ENCODE data around the gene LRFN2.

LRFN2 gene

DNA sequence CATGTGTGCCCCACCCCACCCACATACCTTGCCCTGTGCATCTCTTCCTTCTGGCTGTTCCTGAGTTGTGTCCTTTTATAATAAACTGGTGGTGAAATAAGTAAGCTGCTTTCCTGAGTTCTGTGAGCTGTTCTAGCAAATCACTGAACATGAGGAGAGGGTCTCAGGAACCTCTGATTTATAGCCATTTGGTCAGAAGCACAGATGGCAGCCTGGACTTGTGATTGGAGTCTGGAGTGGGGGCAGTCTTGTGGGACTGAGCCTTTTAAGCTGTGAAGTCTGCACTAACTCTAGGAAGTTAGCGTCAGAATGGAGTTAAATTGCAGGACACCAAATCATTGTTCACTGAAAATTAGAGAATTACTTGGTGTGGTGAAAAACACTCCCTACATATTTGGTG is 245.4 kb downstream of the LRFN2 start:
- no peak for DNase-seq

Data from stimulated activated CD4-positive, alpha-beta T cell treated with anti-CD3 and anti-CD28 coated beads, Interleukin-15, amount 100 ng/mL, for 24 hours (primary cell).